Omental fat pad (tissue), 4 donors: ENCODE measurements around the gene LRPAP1. TPM values are rescaled to one million over a fixed set of nuclear protein-coding genes. Genes with fewer than 3 reads are reported as not detected.

Experiments used
- total RNA-seq, 4 donors: library from RNA; depleted of rRNA; stranded (reverse); fragments of >200 nt; gene quantifications; one replicate each; pipeline ENCODE4 v1.1.0, GENCODE V29; 2016

Gene LRPAP1
- total RNA-seq, 4 donors from 2014 or later: 119 to 141 (median 127) TPM

Other genes with a start within 250 kb of the LRPAP1 start
- gene RGS12, start 239.4 kb downstream of the LRPAP1 start, total RNA-seq: 10 to 100 TPM; 11.3 to 27.6 (median 14.6) TPM
- gene HGFAC, start 90.5 kb downstream of the LRPAP1 start, total RNA-seq: not detected
- gene DOK7, start 69.1 kb downstream of the LRPAP1 start, total RNA-seq: not detected
- 10 to 100 TPM in 2 of 4 donors, 1 to 10 TPM in 2; 3.2 to 13.3 (median 10.0) TPM for gene ADRA2C, start 234.0 kb upstream of the LRPAP1 start, total RNA-seq